Renal cortical epithelial cell (primary cell): ENCODE data around the gene MAOA. TPM values are rescaled to one million over a fixed set of nuclear protein-coding genes. Genes with fewer than 3 reads are reported as not detected.
"Not testable (repeated sequence)": the region's sequence is repeated elsewhere in the genome, so short reads cannot be mapped to it uniquely, and the experiment has no call there.

Source experiments
- DNase-seq: peaks from one replicate; pipeline ENCODE4 v3.0.0-alpha.2; 2011; ENCODE audit warnings: low read depth
- total RNA-seq: library from RNA; depleted of rRNA; stranded (reverse); fragments of >200 nt; gene quantifications from 2 replicates; pipeline ENCODE4 v1.2.3, GENCODE V29; 2014

Gene MAOA
- total RNA-seq, 1 donor from 2014 or later, result 137 TPM

DNA sequence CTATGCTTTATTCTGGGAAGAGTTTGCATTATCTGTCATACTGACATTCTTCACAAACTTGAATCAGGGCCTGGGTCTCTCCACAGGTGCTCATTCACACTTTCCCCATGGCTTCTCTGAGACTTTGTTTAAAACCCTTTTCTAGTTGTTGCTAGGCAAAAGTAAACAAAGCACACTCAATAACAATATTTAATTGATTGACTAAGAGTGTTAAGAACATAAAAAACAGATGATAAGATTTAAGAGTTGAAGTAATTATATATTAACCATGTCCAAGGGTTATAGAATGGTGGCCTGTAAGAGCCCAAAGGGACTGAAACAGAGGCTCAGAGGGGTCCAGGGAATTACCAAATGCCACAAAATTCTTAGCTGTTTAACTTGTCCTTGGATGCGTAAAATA is 7.1 kb downstream of the MAOA start:
- no peak for DNase-seq

GRCh38 chrX:43664258-43664657 is 8.2 kb downstream of the MAOA start:
- DNase-seq, result no peak

DNA sequence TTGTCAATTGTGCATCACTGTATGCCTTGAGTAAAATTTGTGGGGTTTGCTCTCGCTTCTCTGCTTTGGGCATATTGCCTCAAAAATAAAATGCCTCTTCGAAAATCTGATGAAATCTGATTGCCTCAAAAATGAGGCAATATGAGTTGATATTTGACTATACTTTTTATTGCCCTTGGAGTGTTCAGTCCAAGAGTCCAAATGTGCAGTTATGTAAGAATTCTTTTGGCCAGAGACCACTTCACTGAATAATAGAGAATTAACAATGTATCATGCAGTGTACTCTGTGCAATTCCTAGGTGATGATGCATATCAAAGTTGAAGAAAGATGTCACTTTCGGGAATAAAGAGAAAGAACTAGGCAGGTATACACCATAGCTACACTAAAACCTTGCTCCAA is 8.6 kb downstream of the MAOA start:
- DNase-seq, result no peak

DNA sequence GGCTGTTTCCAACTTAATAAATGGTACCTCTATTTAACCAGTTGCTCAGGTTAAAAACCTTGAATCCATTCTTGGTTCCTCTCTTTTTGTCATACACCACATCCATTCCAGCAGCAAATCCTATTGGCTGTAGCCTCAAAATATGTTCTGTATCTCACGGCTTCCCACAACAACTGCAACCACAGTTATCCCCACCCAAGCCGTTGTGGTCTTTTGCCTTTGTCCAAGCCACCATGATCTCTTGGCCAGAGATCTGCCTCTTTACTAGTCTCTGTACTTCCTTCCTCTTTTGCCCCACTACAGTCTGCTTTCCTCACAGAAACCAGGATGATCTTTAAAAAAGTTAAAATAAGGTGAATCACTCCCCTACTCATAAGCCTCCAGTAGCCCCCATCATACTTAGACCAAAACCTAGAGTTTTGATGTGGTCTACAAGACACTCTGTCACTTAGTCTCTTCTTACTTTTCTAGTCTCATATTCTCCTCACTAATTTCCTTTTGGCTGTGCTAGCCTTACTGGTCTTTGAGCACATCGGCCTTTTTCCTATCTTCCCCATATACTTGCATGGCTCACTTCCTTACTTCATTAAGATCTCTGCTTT is 10.3 kb downstream of the MAOA start:
- no peak for DNase-seq

GRCh38 chrX:43675965-43676628 is 20.0 kb downstream of the MAOA start:
- DNase-seq, result not testable (repeated sequence)

DNA sequence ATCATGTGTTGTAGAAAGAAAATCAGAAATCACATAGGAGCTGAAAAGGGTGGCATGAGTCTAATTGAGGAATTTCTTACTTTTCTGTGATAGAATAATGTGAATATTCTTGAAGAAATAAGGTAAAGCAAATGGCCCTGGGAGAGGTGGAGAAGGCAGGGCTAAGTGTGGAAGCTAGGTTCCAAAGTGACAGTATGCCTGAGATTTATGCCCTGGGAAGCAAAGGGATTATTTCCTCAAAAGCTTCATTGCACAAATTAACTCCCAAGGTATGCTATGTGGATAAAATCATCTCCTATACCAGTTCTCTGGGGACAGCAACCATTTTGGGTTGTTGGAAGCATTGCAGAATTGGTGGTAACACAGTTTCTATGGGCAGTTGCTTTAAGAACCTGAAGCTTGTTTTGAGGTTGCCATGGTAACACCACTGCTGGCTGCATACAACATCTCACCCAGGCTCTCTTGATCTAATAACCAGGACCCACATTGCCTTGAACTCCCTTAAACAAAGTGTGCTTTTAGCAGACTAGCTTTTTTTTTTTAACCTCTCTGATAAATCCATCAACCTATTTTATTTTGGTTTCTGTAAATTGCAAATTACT is 21.0 kb downstream of the MAOA start:
- DNase-seq, result peak; percentile 76

DNA sequence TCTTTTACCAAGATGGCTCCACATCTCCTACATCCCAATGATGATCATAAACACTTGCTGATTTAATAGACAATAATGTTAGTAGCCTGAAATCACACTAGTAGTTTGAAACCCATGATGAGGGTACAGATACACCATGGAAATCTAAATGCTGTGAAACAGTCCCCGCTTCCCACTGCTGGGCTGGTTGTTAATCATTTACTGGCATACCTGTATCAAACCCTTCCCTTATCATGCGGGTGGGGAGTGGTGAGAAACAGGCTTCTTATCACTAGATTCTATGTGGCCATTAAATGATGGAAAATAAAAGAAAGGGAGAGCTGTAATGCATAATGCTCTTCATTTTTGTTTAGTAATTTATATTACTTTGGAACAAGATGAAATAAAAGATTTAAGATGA is 21.9 kb downstream of the MAOA start:
- DNase-seq, result no peak

GRCh38 chrX:43679058-43679457 is 23.0 kb downstream of the MAOA start:
- DNase-seq, result no peak

DNA sequence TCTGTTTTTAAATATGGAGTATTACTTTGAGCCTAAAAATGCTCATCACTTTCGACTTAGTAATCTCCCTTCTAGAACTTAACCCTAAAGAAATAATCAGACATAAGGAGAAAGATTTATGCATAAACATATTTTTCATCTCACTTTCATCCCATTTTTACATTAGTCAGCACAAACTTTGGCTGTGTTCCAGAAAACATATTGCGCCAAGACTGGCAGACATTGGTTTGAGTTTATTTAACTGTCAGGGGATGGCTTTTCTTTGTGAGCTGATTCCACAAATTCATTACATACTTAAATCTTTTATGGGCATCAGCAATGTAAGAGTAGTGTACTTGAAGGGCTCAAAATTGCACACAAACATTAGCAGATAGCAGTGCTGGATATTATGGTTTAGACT is 23.7 kb downstream of the MAOA start:
- DNase-seq, result no peak

- DNase-seq, result no peak
These were observed 26.6 kb downstream of the MAOA start for GRCh38 chrX:43682726-43683125.

DNA sequence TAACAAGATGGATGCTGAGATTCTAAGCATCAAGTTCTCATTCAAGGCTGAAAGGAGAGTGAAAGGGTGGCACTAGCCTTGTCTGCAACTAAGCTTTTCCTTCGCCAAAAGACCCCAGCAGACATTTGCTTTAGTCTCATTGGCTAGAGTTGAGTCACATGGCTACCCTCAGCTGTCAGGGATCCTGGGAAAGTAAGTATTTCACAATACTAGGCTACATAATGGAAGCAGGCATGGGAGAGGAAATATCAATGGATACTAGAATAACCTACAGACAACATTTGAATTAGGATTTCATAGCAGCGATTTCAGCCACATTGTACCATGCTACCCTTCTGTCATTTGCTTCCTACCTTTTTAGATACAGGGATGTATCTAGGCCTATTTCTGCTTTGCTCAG is 29.1 kb downstream of the MAOA start:
- DNase-seq, result no peak

DNA sequence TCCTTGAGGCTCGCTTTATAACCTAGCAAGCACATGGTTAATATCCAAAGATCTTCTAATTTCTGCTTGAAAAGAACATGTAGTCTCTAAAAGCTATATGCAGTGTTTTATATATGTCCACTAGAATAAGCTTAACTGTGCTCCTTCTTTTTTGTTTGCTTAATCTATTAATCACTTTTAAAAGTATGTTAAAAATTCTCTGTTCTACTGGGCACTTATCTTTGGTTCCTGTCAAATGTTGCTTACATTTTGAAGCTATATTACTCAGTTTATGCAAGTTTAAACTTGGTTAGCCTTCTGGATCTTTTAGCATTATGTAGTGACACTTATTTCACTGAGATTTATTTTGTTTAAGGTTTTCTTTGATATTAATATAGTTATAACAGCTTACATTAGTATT is 32.5 kb downstream of the MAOA start:
- DNase-seq, result no peak

- peak; percentile 6 for DNase-seq
These were observed 37.7 kb downstream of the MAOA start for GRCh38 chrX:43693602-43694406.

GRCh38 chrX:43699475-43699874 is 43.4 kb downstream of the MAOA start:
- DNase-seq, result no peak

DNA sequence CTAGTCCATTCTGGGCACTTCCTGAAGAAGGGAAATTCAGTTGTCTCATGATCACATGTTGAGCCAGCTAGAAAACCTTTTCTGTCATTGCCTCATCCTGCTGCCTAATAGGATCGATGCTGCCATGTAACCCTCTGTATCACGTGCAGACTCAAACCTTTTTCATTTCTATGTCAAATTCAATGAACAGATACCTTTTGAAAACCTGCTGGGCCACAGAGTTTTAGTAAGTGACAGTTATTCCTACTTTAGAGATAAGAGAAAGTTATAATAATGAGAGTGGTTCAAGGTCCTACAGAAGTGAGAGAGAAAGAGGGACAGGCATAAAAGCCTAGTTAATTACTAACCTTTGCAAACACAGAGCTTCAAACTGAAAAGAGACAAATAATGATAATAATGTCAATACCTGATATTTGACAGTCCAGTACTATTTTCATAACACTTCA is 46.0 kb downstream of the MAOA start:
- DNase-seq, result peak; percentile 14

- no peak for DNase-seq
These were observed 46.6 kb downstream of the MAOA start for GRCh38 chrX:43702660-43703059.

DNA sequence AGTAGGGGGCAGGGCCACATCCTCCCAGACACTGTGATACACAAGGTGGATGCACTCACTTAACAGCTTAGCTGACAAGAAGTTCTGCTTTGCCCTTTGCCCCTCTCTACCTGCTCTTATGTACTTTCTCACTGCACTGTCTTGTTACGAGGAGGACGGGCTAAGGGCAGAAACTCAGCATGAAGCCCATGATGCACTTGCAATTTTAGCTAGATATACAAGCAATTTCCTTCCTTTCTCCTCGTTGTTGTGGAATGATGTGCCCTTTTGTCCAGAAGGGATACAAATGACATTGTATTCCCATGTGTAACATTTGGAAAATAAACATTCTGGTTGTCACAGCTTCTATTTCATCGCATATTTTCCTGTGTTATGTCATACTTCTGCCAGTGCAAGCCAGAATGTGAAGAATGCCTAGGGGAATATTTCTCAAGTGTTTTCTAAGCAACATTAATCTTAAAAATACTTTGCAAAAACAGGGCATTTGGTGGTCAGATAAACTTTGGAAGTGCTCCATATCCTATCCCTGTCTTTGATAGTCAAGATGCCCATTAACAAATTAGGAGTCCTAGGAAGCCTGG is 47.2 kb downstream of the MAOA start:
- DNase-seq, result peak; percentile 83

- DNase-seq, result no peak
These were observed 50.8 kb downstream of the MAOA start for GRCh38 chrX:43706786-43707370.

DNA sequence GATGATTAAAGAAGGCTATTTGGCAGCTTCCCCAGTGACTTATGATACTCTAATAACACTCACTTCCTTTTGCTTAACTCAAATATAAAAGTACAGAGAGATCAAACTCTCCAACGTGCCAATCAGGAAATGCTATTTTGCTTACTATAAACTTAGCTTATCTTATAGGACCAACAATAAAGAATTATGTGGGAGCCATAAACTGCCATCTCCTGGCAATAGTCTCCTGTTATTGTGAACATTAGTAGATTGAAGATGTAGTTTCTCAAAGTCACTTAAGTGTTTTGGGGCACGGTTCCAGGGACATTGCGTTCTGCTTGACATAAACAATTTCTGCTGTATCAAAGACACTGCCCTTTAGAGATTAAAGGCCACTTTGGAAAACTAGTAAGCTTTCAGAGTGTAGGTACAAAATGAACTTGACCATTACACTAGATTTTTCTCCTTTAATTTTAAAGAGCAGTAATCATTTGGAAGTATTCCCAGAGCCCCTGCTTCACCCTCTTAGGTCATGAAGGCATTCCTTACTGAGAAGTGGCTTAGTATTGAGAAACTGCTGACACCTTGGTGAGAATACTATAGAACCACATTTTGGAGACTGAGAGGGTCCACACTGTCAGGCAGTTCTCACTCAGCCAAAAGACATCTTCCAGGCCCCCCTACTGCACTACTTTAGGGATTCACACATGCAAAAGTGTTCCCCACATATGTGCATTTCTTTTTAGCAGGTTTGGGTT is 51.9 kb downstream of the MAOA start:
- DNase-seq, result peak; percentile 17

- DNase-seq, result no peak
These were observed 60.0 kb downstream of the MAOA start for GRCh38 chrX:43716144-43716543.

DNA sequence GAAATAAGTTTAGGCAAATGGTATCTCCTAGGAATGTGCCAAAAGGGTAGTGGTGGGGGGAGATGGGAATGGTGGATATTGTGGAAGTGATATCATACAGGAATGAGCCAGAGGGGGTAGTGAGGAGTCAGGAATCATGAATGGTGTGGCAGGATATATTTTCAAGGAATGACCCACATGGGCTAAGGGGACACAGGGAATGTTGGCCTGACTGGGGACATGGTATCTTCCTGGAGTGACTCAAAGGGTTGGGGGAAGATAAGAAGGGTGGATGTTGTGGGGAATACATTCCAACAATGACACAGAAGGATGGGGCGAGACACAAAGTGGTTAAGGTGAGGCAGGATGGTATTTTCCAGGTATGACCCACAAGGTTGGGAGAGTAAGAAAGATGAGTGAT is 60.6 kb downstream of the MAOA start:
- no peak for DNase-seq
